CD4-positive, alpha-beta T cell (primary cell): ENCODE results near the gene TSHZ1. TPM values are rescaled to one million over a fixed set of nuclear protein-coding genes. Genes with fewer than 3 reads are reported as not detected.

ENCODE experiments used
- ATAC-seq: fragments of 200-7000 bp; cut with Tn5 transposase; one replicate; pipeline ENCODE4 v1.10.0; 2022; ENCODE audit warnings: mild to moderate bottlenecking; ENCODE audit not compliant: poor library complexity
- CTCF ChIA-PET: fragments of 350-600 bp; sonication (Branson Sonifier 250); formaldehyde crosslinking; loops from one replicate; lab custom pipeline; 2021; ENCODE audit warnings: antibody characterized with exemption, inconsistent platforms; lab: Charles Lee
- POLR2A ChIA-PET: fragments of 350-600 bp; sonication (Branson Sonifier 250); formaldehyde crosslinking; loops from one replicate; lab custom pipeline; 2021; ENCODE audit warnings: antibody characterized with exemption, inconsistent platforms; lab: Charles Lee
- DNase-seq, 14 experiments: peaks; one replicate each; pipeline ENCODE4 v3.0.0-alpha.2; 2013 to 2020; ENCODE audit warnings: mixed read lengths in 2 of 14
- H3K27ac ChIP-seq, 2 donors: one replicate each; pipeline versions ENCODE4 v1.5.1 to v1.7.0; 2013; ENCODE audit warnings: low read length in 2 of 2, low read depth in 1 of 2, mild to moderate bottlenecking in 1 of 2
- H3K27me3 ChIP-seq, 2 experiments: 1 replicate in 1 of 2; 2 replicates in 1 of 2; pipeline versions ENCODE4 v1.6.1 to v1.7.0; 2013; ENCODE audit warnings: low read length in 2 of 2, control low read depth in 1 of 2, mild to moderate bottlenecking in 1 of 2, moderate library complexity in 1 of 2; ENCODE audit not compliant: insufficient read depth in 2 of 2, control insufficient read depth in 1 of 2
- H3K36me3 ChIP-seq: one replicate; pipeline ENCODE4 v1.6.1; 2013; ENCODE audit warnings: low read length, control low read depth; ENCODE audit not compliant: insufficient read depth
- H3K4me1 ChIP-seq: one replicate; pipeline ENCODE4 v1.6.1; 2013; ENCODE audit warnings: low read length, control low read depth; ENCODE audit not compliant: insufficient read depth
- H3K4me3 ChIP-seq: one replicate; pipeline ENCODE4 v1.5.1; 2013; ENCODE audit warnings: mild to moderate bottlenecking, low read length, moderate library complexity
- H3K9me3 ChIP-seq, 2 experiments: 1 replicate in 1 of 2; 2 replicates in 1 of 2; pipeline versions ENCODE4 v1.6.1 to v1.7.0; 2013; ENCODE audit warnings: low read length in 2 of 2, mild to moderate bottlenecking in 2 of 2, control low read depth in 1 of 2, moderate library complexity in 1 of 2; ENCODE audit not compliant: control insufficient read depth in 1 of 2, insufficient read depth in 1 of 2
- H3K27ac Mint-ChIP-seq: one replicate; pipeline ENCODE4 v1.8.0; 2020; ENCODE audit warnings: mixed read lengths
- H3K27me3 Mint-ChIP-seq: one replicate; pipeline ENCODE4 v1.8.0; 2021; ENCODE audit warnings: mixed read lengths
- H3K36me3 Mint-ChIP-seq: one replicate; pipeline ENCODE4 v1.8.0; 2021; ENCODE audit warnings: low read depth, mixed read lengths
- H3K4me1 Mint-ChIP-seq: one replicate; pipeline ENCODE4 v1.8.0; 2021; ENCODE audit warnings: low read depth, mixed read lengths
- H3K4me3 Mint-ChIP-seq: one replicate; pipeline ENCODE4 v1.8.0; 2020; ENCODE audit warnings: mild to moderate bottlenecking, mixed read lengths
- H3K9me3 Mint-ChIP-seq: one replicate; pipeline ENCODE4 v1.8.0; 2020; ENCODE audit warnings: mixed read lengths
- intact Hi-C, 2 experiments: fragments of 100-400 bp; cut with DNase I in 1 of 2; cut with micrococcal nuclease in 1 of 2; formaldehyde crosslinking; loops; one replicate each; pipeline versions ENCODE4 v1.15.1 to v1.9.0; 2023 to 2025; cut with DNase I, micrococcal nuclease
- total RNA-seq, 174 experiments: library from RNA in 2 of 174; stranded (reverse) in 2 of 174; gene quantifications; one replicate each; pipeline ENCODE4 v1.2.3 and lab custom pipeline; 2021 to 2026
- TF ChIP-seq, protein P1 (sequence below): fragments of 200-600 bp; IDR thresholded peaks from one replicate; pipeline ENCODE4 v1.8.0; 2022; ENCODE audit warnings: antibody characterized with exemption, mild to moderate bottlenecking

Gene TSHZ1
- total RNA-seq, 2 experiments from 2014 or later = 19.9 to 21.5 TPM

GRCh38 chr18:75330308-75330707 lies 119.7 kb downstream of the TSHZ1 start:
- no peaks in the 10 kb centered on the region for H3K36me3 Mint-ChIP-seq
- intact Hi-C loops = no loop called here
- no peak overlapping the region for H3K4me3 ChIP-seq
- DNase-seq (no peak), ATAC-seq (no peak)
- no peak overlapping the region for H3K27ac Mint-ChIP-seq
- no peaks in the 10 kb centered on the region for H3K4me1 Mint-ChIP-seq
- TF ChIP-seq, protein P1, sequence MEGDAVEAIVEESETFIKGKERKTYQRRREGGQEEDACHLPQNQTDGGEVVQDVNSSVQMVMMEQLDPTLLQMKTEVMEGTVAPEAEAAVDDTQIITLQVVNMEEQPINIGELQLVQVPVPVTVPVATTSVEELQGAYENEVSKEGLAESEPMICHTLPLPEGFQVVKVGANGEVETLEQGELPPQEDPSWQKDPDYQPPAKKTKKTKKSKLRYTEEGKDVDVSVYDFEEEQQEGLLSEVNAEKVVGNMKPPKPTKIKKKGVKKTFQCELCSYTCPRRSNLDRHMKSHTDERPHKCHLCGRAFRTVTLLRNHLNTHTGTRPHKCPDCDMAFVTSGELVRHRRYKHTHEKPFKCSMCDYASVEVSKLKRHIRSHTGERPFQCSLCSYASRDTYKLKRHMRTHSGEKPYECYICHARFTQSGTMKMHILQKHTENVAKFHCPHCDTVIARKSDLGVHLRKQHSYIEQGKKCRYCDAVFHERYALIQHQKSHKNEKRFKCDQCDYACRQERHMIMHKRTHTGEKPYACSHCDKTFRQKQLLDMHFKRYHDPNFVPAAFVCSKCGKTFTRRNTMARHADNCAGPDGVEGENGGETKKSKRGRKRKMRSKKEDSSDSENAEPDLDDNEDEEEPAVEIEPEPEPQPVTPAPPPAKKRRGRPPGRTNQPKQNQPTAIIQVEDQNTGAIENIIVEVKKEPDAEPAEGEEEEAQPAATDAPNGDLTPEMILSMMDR = no peak
- no peaks in the 10 kb centered on the region for H3K27me3 ChIP-seq
- H3K9me3 ChIP-seq = peaks cover 0 to 16% of the 10 kb centered on the region in 2 experiments
- peaks cover 9% of the 10 kb centered on the region for H3K9me3 Mint-ChIP-seq
- H3K4me3 Mint-ChIP-seq = no peak overlapping the region
- ChIA-PET CTCF (no interaction called here), POLR2A (no interaction called here)
- H3K27ac ChIP-seq = no peak overlapping the region
- H3K27me3 Mint-ChIP-seq = no peaks in the 10 kb centered on the region
- H3K36me3 ChIP-seq = no peaks in the 10 kb centered on the region
- H3K4me1 ChIP-seq = no peaks in the 10 kb centered on the region

- Mint-ChIP-seq H3K9me3 (no peaks in the 10 kb centered on the region), H3K4me3 (no peak overlapping the region), H3K27me3 (no peaks in the 10 kb centered on the region), H3K36me3 (no peaks in the 10 kb centered on the region), H3K4me1 (no peaks in the 10 kb centered on the region), H3K27ac (no peak overlapping the region)
- ChIA-PET POLR2A (no interaction called here), CTCF (no interaction called here)
- Histone ChIP-seq H3K4me1 (no peaks in the 10 kb centered on the region), H3K27me3 (no peaks in the 10 kb centered on the region), H3K36me3 (no peaks in the 10 kb centered on the region), H3K4me3 (no peak overlapping the region), H3K27ac (no peak overlapping the region), H3K9me3 (no peaks in the 10 kb centered on the region)
- no peak for DNase-seq
- intact Hi-C loops = no loop called here
- no peak for ATAC-seq
- TF ChIP-seq, protein P1 = no peak
These were observed 124.3 kb downstream of the TSHZ1 start for GRCh38 chr18:75334869-75335268.

- no peaks in the 10 kb centered on the region for H3K4me1 ChIP-seq
- no peaks in the 10 kb centered on the region for H3K36me3 Mint-ChIP-seq
- ChIA-PET CTCF (interaction anchor here (0.7 kb wide), 1 partner anchor 602 kb away, joined by 3 read pairs; no protein-coding TSS in a partner anchor), POLR2A (no interaction called here)
- ATAC-seq (no peak), DNase-seq (no peak)
- TF ChIP-seq, protein P1 = no peak
- H3K27me3 ChIP-seq = no peaks in the 10 kb centered on the region
- no peak overlapping the region for H3K4me3 ChIP-seq
- H3K4me3 Mint-ChIP-seq = no peak overlapping the region
- H3K27ac ChIP-seq = no peak overlapping the region
- intact Hi-C loops = no loop called here
- H3K27me3 Mint-ChIP-seq = no peaks in the 10 kb centered on the region
- H3K4me1 Mint-ChIP-seq = no peaks in the 10 kb centered on the region
- H3K27ac Mint-ChIP-seq = no peak overlapping the region
- H3K36me3 ChIP-seq = no peaks in the 10 kb centered on the region
- H3K9me3 Mint-ChIP-seq = no peaks in the 10 kb centered on the region
- H3K9me3 ChIP-seq = no peaks in the 10 kb centered on the region
These were observed 124.9 kb downstream of the TSHZ1 start for GRCh38 chr18:75335511-75335910.
